ENCODE measurements around the gene ROCK1. TPM values are rescaled to one million over a fixed set of nuclear protein-coding genes. Genes with fewer than 3 reads are reported as not detected.

The ROCK1 gene
- total RNA-seq, 2 experiments from 2014 or later, result 45.6 to 49.4 TPM

DNA sequence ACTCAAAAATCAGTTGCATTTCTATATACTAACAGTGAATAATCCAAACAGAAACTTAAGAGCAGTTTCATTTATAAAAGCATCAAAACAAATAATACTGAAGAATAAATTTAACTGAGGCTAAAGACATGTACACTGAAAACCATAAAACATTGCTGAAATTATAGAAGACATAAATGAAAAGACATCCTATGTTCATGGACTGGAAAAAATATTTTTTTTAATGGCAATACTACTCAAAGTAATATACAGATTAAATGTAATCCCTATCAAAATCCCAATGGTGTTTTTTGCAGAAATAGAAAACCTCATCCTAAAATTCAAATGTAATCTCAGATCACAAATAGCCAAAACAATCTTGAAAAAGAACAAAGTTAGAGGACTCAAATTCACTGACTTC, 28.6 kb downstream of the ROCK1 start:
- TF ChIP-seq, protein P1, sequence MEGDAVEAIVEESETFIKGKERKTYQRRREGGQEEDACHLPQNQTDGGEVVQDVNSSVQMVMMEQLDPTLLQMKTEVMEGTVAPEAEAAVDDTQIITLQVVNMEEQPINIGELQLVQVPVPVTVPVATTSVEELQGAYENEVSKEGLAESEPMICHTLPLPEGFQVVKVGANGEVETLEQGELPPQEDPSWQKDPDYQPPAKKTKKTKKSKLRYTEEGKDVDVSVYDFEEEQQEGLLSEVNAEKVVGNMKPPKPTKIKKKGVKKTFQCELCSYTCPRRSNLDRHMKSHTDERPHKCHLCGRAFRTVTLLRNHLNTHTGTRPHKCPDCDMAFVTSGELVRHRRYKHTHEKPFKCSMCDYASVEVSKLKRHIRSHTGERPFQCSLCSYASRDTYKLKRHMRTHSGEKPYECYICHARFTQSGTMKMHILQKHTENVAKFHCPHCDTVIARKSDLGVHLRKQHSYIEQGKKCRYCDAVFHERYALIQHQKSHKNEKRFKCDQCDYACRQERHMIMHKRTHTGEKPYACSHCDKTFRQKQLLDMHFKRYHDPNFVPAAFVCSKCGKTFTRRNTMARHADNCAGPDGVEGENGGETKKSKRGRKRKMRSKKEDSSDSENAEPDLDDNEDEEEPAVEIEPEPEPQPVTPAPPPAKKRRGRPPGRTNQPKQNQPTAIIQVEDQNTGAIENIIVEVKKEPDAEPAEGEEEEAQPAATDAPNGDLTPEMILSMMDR (IDR thresholded peaks at IDR 0.05), result no peak
- Mint-ChIP-seq H3K27ac (no peak overlapping the region), H3K4me3 (no peak overlapping the region), H3K36me3 (ENCODE audit: low read depth) (peaks cover 46% of the 10 kb centered on the region), H3K9me3 (peaks cover 27% of the 10 kb centered on the region), H3K27me3 (no peaks in the 10 kb centered on the region), H3K4me1 (ENCODE audit: low read depth) (peaks cover 83% of the 10 kb centered on the region)
- ATAC-seq, result no peak
- ChIA-PET CTCF (no interaction called here), POLR2A (no interaction called here)
- intact Hi-C loops (cut with micrococcal nuclease), result no loop called here
- DNase-seq, result no peak

DNA sequence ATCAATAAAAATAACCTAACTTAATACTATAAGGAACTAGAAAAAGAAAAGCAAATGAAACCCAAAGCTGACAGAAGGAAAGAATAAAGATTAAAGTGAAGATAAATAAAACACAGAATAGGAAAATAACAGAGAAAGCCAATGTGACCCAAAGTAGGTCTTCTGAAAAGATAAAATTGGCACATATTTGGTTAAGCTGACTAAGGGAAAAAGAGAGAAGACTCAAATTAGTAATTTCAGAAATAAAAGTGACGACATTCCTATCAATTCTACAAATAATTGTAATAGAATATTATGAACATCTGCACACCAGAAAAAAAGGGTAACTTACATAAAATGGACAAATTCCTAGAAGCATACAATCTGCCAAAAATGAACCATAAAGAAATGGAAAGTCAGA, 30.2 kb downstream of the ROCK1 start:
- TF ChIP-seq, protein P1 (IDR thresholded peaks at IDR 0.05), result no peak
- POLR2A ChIA-PET, result interaction anchor here (0.7 kb wide), 1 partner anchor 68 kb away, joined by 4 read pairs; no protein-coding TSS in a partner anchor
- no peak overlapping the region for H3K4me3 Mint-ChIP-seq
- H3K27ac Mint-ChIP-seq, result no peak overlapping the region
- no peaks in the 10 kb centered on the region for H3K27me3 Mint-ChIP-seq
- H3K4me1 Mint-ChIP-seq (ENCODE audit: low read depth), result peaks cover 80% of the 10 kb centered on the region
- intact Hi-C loops (cut with micrococcal nuclease), result no loop called here
- peaks cover 22% of the 10 kb centered on the region for H3K9me3 Mint-ChIP-seq
- CTCF ChIA-PET, result no interaction called here
- ATAC-seq, result no peak
- peaks cover 38% of the 10 kb centered on the region for H3K36me3 Mint-ChIP-seq (ENCODE audit: low read depth)
- DNase-seq, result no peak

DNA sequence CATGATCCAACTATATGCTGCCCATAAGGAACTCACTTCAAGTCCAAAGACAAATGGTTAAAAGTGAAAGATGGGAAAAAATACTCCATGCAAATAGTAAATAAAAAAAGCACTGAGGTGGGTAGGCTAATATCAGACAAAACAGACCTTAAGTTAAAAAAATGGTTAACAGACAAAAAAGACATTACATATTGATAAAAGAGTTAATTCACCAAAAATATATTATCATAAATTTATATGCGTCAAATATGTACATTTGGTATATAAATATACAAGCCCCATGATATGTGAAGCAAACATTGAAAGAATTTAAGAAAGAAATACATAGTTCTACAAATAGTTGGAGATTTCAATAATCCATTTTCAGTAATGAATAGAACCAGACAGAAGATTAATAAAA, 31.0 kb downstream of the ROCK1 start:
- Mint-ChIP-seq H3K27me3 (no peaks in the 10 kb centered on the region), H3K9me3 (peaks cover 19% of the 10 kb centered on the region), H3K4me3 (no peak overlapping the region), H3K27ac (no peak overlapping the region), H3K36me3 (ENCODE audit: low read depth) (peaks cover 35% of the 10 kb centered on the region), H3K4me1 (ENCODE audit: low read depth) (peaks cover 80% of the 10 kb centered on the region)
- POLR2A ChIA-PET, result no interaction called here
- DNase-seq, result no peak
- CTCF ChIA-PET, result no interaction called here
- intact Hi-C loops (cut with micrococcal nuclease), result no loop called here
- no peak for ATAC-seq
- TF ChIP-seq, protein P1 (IDR thresholded peaks at IDR 0.05), result no peak

DNA sequence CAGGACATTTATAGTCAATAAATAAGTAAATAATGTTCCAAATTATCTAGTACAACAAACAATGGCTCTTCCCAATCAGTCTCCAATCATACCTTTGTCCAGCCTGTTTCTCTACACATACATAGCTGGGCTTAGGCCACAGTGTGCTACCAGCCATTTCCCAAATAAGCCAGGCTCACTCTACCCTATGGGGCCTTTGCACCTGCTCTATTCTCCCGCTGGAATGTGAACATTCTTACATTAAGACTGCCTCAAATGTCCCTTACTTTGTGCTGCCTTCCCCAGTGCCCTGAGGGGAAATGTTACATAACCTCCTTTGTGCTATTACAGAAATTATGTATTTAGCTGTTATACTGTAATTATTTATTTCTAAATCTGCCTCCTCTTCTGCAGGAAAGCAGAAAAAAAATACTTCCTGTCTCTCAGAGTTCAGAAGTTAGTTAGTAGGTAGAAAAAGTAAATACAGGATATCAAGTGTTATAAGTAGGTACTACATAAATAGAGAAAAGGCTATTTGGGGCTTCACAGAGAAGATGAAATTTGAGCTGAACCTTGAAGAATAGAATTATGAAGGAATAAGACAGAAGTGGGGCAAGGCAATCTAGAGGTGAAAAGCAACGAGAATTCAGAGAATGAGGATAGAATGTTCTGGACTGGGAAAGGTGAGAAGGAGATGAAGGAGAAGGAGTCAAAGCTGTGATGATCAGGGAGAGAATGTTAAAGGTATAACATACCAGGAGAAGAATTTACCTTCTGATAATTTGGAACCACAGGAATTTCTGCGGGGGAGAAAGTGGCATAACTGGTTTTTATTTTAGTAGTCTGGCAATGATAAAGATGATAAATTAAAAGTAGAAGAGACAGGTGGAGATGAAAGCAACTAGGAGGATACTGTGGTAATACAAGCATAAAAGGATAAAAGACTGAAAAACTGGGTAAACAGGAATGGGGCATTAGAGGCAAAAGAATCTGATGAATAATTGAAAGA, 37.0 kb downstream of the ROCK1 start:
- no peak for ATAC-seq
- H3K4me3 Mint-ChIP-seq, result no peak overlapping the region
- peaks cover 66% of the 10 kb centered on the region for H3K4me1 Mint-ChIP-seq (ENCODE audit: low read depth)
- peak overlapping the region; percentile 27 for H3K27ac Mint-ChIP-seq
- peaks cover 2% of the 10 kb centered on the region for H3K36me3 Mint-ChIP-seq (ENCODE audit: low read depth)
- no peak for DNase-seq
- CTCF ChIA-PET, result no interaction called here
- POLR2A ChIA-PET, result interaction anchor here (0.8 to 1.3 kb wide), 2 partner anchors 25 to 37 kb away, joined by 3 to 5 read pairs; partner anchors contain the start of gene ROCK1
- intact Hi-C loops (cut with micrococcal nuclease), result loop anchor here (5.0 kb wide), 1 partner anchor 38 kb away; the partner anchor contains the start of gene ROCK1
- no peaks in the 10 kb centered on the region for H3K27me3 Mint-ChIP-seq
- no peaks in the 10 kb centered on the region for H3K9me3 Mint-ChIP-seq
- TF ChIP-seq, protein P1 (IDR thresholded peaks at IDR 0.05), result no peak

DNA sequence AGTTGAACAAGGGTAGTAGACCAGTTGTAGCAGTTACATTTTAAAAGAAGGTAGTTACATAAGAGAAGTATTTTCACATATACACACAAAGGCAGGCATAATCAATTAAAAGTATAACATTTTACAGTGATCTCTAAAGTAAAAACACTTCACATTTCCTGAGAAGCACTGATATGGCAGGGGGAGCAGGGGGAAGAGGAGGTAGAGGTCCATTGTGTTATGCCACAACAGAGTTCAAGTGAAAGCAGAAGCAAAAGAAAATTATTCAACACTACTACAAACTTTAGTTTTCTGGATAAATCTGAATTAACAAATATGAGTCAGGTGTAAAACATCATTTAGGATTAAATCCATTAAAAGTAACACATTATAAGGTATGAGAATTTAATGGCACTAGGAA, 38.4 kb downstream of the ROCK1 start:
- Mint-ChIP-seq H3K27me3 (no peaks in the 10 kb centered on the region), H3K4me1 (ENCODE audit: low read depth) (peaks cover 54% of the 10 kb centered on the region), H3K4me3 (no peak overlapping the region), H3K27ac (peak overlapping the region; percentile 52), H3K36me3 (ENCODE audit: low read depth) (peaks cover 4% of the 10 kb centered on the region), H3K9me3 (no peaks in the 10 kb centered on the region)
- ATAC-seq (no peak), DNase-seq (no peak)
- ChIA-PET CTCF (no interaction called here), POLR2A (no interaction called here)
- TF ChIP-seq, protein P1 (IDR thresholded peaks at IDR 0.05), result no peak
- intact Hi-C loops (cut with micrococcal nuclease), result loop anchor here (5.0 kb wide), 1 partner anchor 39 kb away; the partner anchor contains the start of gene ROCK1

Measured in activated CD8-positive, alpha-beta T cell treated with anti-CD3 and anti-CD28 coated beads for 36 hours (primary cell).